DMS153 treated with DMSO at 0.1 percent for 48 hours (cell line): ENCODE data around the gene MEI1.

Source experiments
- DNase-seq: peaks from one replicate; lab custom pipeline; 2025; ENCODE audit not compliant: unreplicated experiment; lab: John Stamatoyannopoulos, UW

The MEI1 gene

GRCh38 chr22:41742918-41743317 is 43.6 kb downstream of the MEI1 start:
- no peak for DNase-seq

GRCh38 chr22:41745968-41746367 is 46.7 kb downstream of the MEI1 start:
- DNase-seq: no peak

- peak; percentile 58 for DNase-seq
Measured at GRCh38 chr22:41746567-41747400, 47.5 kb downstream of the MEI1 start.

GRCh38 chr22:41752011-41752970 is 53.0 kb downstream of the MEI1 start:
- no peak for DNase-seq

GRCh38 chr22:41753984-41754383 is 54.7 kb downstream of the MEI1 start:
- no peak for DNase-seq

GRCh38 chr22:41757502-41757901 is 58.2 kb downstream of the MEI1 start:
- DNase-seq: no peak

- no peak for DNase-seq
Measured at GRCh38 chr22:41758231-41758630, 58.9 kb downstream of the MEI1 start.

- DNase-seq: no peak
Measured at GRCh38 chr22:41762980-41763779, 63.9 kb downstream of the MEI1 start.

GRCh38 chr22:41766476-41766875 is 67.2 kb downstream of the MEI1 start:
- DNase-seq: no peak

GRCh38 chr22:41768430-41768829 is 69.1 kb downstream of the MEI1 start:
- no peak for DNase-seq

- no peak for DNase-seq
Measured at GRCh38 chr22:41770715-41771468, 71.6 kb downstream of the MEI1 start.

- no peak for DNase-seq
Measured at GRCh38 chr22:41772198-41772597, 72.9 kb downstream of the MEI1 start.

GRCh38 chr22:41772645-41773044 is 73.3 kb downstream of the MEI1 start:
- no peak for DNase-seq

GRCh38 chr22:41775338-41775737 is 76.0 kb downstream of the MEI1 start:
- no peak for DNase-seq

- no peak for DNase-seq
Measured at GRCh38 chr22:41775976-41776375, 76.7 kb downstream of the MEI1 start.

- no peak for DNase-seq
Measured at GRCh38 chr22:41776381-41776780, 77.1 kb downstream of the MEI1 start.

GRCh38 chr22:41777749-41778425 is 78.6 kb downstream of the MEI1 start:
- no peak for DNase-seq

- no peak for DNase-seq
Measured at GRCh38 chr22:41779929-41780505, 80.7 kb downstream of the MEI1 start.

GRCh38 chr22:41780746-41781505 is 81.6 kb downstream of the MEI1 start:
- no peak for DNase-seq
